Lung (tissue), 12 donors: ENCODE results near the gene DEPDC7. TPM values are rescaled to one million over a fixed set of nuclear protein-coding genes. Genes with fewer than 3 reads are reported as not detected.
"Not testable (repeated sequence)": the region's sequence is repeated elsewhere in the genome, so short reads cannot be mapped to it uniquely, and the experiment has no call there.

Source experiments
- ATAC-seq: fragments of 200-7000 bp; cut with Tn5 transposase; one replicate; pipeline ENCODE4 v1.9.1; 2020; ENCODE audit warnings: moderate number of reproducible peaks; ENCODE audit not compliant: insufficient read depth, low FRiP score
- DNase-seq, 3 donors: peaks; one replicate each; pipeline ENCODE4 v3.0.0-alpha.2; 2013 to 2017
- H3K27ac ChIP-seq, 2 donors: one replicate each; pipeline ENCODE4 v1.5.1; 2013; ENCODE audit warnings: mild to moderate bottlenecking in 2 of 2, moderate library complexity in 2 of 2, control low read depth in 1 of 2, inconsistent platforms in 1 of 2, low read depth in 1 of 2, low read length in 1 of 2
- H3K27me3 ChIP-seq, 3 donors: one replicate each; pipeline ENCODE4 v1.5.1; 2013; ENCODE audit warnings: low read length in 2 of 3; ENCODE audit not compliant: control insufficient read depth in 3 of 3, insufficient read depth in 3 of 3
- H3K36me3 ChIP-seq, 4 donors: one replicate each; pipeline ENCODE4 v1.5.1; 2013; ENCODE audit warnings: low read length in 4 of 4, mild to moderate bottlenecking in 1 of 4, moderate library complexity in 1 of 4; ENCODE audit not compliant: control insufficient read depth in 4 of 4, insufficient read depth in 4 of 4
- H3K4me1 ChIP-seq, 5 donors: one replicate each; pipeline ENCODE4 v1.5.1; 2013; ENCODE audit warnings: low read length in 5 of 5, mild to moderate bottlenecking in 2 of 5, moderate library complexity in 1 of 5; ENCODE audit not compliant: control insufficient read depth in 5 of 5, insufficient read depth in 5 of 5
- H3K4me3 ChIP-seq: one replicate; pipeline ENCODE4 v1.5.1; 2013; ENCODE audit warnings: mild to moderate bottlenecking, control low read depth, moderate library complexity
- H3K9ac ChIP-seq, 2 donors: one replicate each; pipeline ENCODE4 v1.5.1; 2013; ENCODE audit warnings: low read length in 2 of 2, control low read depth in 1 of 2; ENCODE audit not compliant: insufficient read depth in 1 of 2
- H3K9me3 ChIP-seq, 4 donors: one replicate each; pipeline ENCODE4 v1.5.1; 2013; ENCODE audit warnings: low read length in 3 of 4, mild to moderate bottlenecking in 1 of 4, moderate library complexity in 1 of 4; ENCODE audit not compliant: control insufficient read depth in 4 of 4, insufficient read depth in 3 of 4
- CTCF ChIP-seq: IDR thresholded peaks from 2 replicates; pipeline ENCODE4 v1.5.1; 2012; ENCODE audit warnings: mild to moderate bottlenecking; ENCODE audit errors: control extremely low read depth, extremely low read depth
- WGBS, 2 donors: extraction: QIAGEN DNeasy Blood & Tissue Kit; methylation state at CpG; one replicate each; pipeline ENCODE4 v1.1.7; 2013; 5-methylcytosine and 5-hydroxymethylcytosine counted together
- polyA plus RNA-seq, 2 donors: library from polyadenylated mRNA; stranded (reverse); fragments of 200-250 nt; gene quantifications; one replicate each; pipeline ENCODE4 v1.2.1, GENCODE V29; 2013
- total RNA-seq, 2 donors: library from RNA; depleted of rRNA in 1 of 2; stranded (reverse); fragments of >200 nt in 1 of 2; gene quantifications; one replicate each; pipeline ENCODE4 v1.2.1, GENCODE V29; 2014 to 2021
- donor health status: control.
- donor health status: control.
- donor health status: Bipolar disorder and iron deficiency.
- donor health status: healthy.
- donor health status: DM: yes; HTN: yes; CAD: no.

Gene DEPDC7
- total and polyA plus RNA-seq, 4 donors: 0.45 to 6.1 (median 0.91) TPM

- Histone ChIP-seq H3K27ac (no peak overlapping the region), H3K9ac (no peak overlapping the region), H3K4me1 (peaks cover 0 to 9% (median 0%) of the 10 kb centered on the region in 5 donors), H3K36me3 (no peaks in the 10 kb centered on the region), H3K27me3 (no peaks in the 10 kb centered on the region), H3K9me3 (no peaks in the 10 kb centered on the region), H3K4me3 (no peak overlapping the region)
- DNase-seq (no peak), ATAC-seq (no peak)
- no peak for TF ChIP-seq CTCF
- WGBS, 2 donors: 86 to 92% methylated on average over 3 of the region's 3 CpGs
Measured at GRCh38 chr11:33025339-33025722, 9.7 kb downstream of the DEPDC7 start.

- WGBS, 2 donors: 94 to 95% methylated on average over 2 of the region's 2 CpGs
- peaks cover 0 to 1% (median 0%) of the 10 kb centered on the region in 5 donors for H3K4me1 ChIP-seq
- no peaks in the 10 kb centered on the region for H3K9me3 ChIP-seq
- no peak overlapping the region for H3K4me3 ChIP-seq
- H3K36me3 ChIP-seq: no peaks in the 10 kb centered on the region
- no peak overlapping the region for H3K27ac ChIP-seq
- H3K27me3 ChIP-seq: no peaks in the 10 kb centered on the region
- no peak for ATAC-seq
- no peak for DNase-seq
- TF ChIP-seq CTCF: no peak
- no peak overlapping the region for H3K9ac ChIP-seq
Measured at GRCh38 chr11:33027233-33027632, 11.6 kb downstream of the DEPDC7 start.

GRCh38 chr11:33027846-33028536 lies 12.3 kb downstream of the DEPDC7 start:
- Histone ChIP-seq H3K27me3 (no peaks in the 10 kb centered on the region), H3K4me3 (no peak overlapping the region), H3K9ac (no peak overlapping the region), H3K36me3 (no peaks in the 10 kb centered on the region), H3K4me1 (no peaks in the 10 kb centered on the region), H3K9me3 (no peaks in the 10 kb centered on the region), H3K27ac (no peak overlapping the region)
- ATAC-seq (no peak), DNase-seq (no peak)
- no peak for TF ChIP-seq CTCF
- WGBS, 2 donors: 72 to 82% methylated on average over 4 of the region's 4 CpGs

GRCh38 chr11:33028537-33028914 lies 12.8 kb downstream of the DEPDC7 start:
- no peaks in the 10 kb centered on the region for H3K36me3 ChIP-seq
- no peak overlapping the region for H3K27ac ChIP-seq
- no peak overlapping the region for H3K4me3 ChIP-seq
- TF ChIP-seq CTCF: no peak
- 57 to 72% methylated on average over 2 of the region's 2 CpGs for WGBS, 2 donors
- DNase-seq (no peak), ATAC-seq (no peak)
- H3K9ac ChIP-seq: no peak overlapping the region
- H3K9me3 ChIP-seq: no peaks in the 10 kb centered on the region
- H3K27me3 ChIP-seq: no peaks in the 10 kb centered on the region
- no peaks in the 10 kb centered on the region for H3K4me1 ChIP-seq

- not testable (repeated sequence) for H3K27ac ChIP-seq, H3K4me3 ChIP-seq, H3K27me3 ChIP-seq, ATAC-seq, DNase-seq, H3K9ac ChIP-seq, H3K9me3 ChIP-seq, H3K36me3 ChIP-seq, H3K4me1 ChIP-seq
- 92 to 95% methylated on average over 6 of the region's 6 CpGs for WGBS, 2 donors
Measured at GRCh38 chr11:33029218-33029617, 13.5 kb downstream of the DEPDC7 start.
